ENCODE measurements around the gene CHST8.

CHST8 gene

DNA sequence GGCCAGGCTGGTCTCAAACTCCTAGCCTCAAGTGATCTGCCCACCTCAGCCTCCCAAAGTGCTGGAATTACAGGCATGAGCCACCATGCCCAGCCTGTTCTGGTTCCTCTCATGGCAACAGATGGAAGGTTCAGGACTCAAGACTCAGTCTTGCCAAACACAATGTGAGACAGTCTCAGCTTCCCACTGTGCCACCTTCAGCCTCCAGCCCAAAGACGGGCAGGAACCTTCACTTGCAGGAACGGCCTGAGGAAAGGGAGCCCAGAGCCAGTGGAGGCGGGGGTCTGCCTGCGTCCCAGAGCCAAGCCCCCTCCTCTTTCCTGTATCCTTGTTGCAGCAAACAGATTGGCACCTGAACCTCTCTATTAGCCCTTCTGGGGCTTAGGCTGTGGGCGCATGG, 2.9 kb upstream of the CHST8 start:
- no peak for DNase-seq

DNA sequence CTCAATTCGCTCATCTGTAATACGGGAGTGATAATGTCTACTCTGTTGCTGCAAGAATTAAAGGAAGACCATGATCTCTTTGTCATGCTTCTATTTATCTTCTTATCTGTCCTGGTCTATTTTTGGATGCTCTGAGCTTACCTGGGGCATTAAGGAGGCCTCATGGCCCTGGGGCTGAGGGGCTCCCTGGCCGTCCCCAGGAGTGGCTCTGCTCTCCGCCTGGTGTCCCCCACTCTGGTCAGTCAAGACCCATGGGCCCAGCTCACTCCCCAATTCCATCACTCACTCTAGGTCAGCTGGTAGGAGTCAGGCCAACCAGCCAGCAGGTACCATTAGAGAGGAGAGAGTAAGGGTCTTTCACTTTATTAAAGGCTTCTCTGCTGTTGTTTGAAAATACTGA, 1.1 kb upstream of the CHST8 start:
- no peak for DNase-seq

DNA sequence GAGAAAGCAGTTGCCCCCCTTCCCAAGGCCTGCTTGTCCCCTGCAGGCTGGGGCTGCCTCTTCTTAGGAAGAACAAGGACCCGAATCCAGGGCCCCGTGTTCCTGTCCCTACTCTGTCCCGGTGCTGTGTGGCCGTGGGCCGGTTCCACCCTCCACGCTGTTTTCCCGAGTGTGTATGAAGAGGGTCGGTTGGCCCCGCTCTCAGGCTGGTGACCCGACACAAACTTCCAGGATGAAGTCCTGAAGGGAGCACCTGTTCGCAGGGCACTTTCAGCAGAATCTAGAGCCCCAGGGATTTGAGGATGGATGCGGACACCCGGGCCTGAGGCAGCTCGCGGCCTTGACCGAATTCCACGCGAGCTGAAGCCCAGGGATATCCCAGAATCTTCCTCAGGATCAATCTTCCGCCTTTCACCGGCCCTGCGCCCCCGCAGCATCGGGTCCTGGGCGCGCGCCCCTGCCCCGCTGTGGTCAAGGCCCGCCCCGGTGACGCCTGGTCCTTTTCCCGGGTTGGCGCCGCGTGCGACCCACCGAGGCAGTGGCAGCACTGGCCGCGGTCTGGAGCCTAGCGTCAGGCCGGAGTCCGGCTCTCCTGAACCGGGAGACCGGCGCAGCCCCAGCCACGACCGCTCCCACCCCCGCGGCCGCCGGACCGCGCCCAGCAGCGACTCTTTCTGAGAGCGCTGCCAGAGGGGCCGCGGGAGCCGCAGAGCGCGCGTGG, 528 bp upstream of the CHST8 start:
- no peak for DNase-seq

DNA sequence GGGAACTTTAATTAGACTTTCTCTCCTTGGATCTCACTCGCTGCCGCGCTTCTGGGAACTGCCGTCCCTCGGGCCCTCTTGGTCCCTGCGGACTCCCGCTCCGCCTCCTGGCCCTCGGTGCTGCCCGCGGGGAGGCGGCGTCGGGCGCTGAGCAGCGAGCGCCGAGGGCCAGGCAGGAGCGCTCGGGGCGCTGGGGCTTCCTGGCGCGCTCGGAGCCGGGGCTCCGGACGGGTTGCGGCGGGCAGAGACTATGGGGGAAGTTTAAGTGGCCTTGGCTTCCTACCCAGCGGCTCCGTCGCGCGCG, 704 bp downstream of the CHST8 start:
- no peak for DNase-seq

DNA sequence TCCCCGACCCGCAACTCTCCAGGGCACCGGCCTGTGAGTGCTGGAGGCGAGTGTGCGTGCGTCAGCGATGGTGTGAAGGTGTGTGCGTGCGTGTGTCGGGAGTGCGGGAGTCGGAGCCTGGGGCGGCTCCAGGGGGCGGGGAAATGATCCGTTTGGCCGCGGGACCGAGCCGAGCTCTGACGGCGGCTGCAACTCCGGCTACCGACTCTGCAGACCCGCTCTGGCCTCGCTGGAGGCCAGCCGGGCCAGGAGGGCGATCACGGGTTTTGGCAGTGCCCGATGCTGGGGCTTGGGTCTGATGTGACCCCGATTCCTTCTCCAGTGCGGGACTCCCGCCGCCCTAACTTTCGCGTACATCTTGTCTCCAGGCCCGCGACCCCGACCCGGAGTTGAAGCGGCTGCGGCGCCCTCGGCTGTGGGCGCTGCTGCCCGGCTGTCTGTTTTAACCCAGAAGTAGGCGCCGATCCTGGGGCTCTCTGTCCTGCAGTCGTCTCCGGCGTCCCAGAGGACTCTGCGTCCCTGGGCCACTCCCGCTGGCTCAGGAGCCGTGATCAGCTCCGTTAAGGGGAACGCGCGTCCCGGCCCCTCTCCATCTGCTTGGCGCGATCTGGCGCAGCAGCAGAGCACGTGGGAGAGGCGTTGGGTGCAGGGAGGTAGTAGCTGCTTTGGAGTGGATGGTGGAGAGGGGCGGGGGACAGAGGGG, 1.2 kb downstream of the CHST8 start:
- no peak for DNase-seq

DNA sequence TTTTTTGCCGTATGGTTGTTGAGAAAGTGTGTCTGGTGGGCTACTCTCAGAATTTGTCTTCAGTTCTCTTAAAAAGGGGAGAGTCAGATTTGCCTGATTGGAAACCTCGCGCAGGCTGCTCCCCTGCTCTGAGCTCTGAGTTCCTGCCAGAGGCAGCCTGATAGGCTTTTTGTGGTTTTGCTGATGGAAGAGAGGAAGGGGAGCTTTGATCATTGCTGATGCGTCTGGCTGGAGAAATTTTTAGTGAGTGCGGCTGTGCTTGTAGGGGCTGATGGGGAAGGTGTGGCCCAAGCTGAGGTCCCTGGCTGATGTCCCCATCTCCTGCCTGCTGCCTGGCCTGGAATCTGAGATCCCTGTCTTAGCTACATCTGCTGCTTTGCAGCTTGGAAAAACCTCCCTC, 2.8 kb downstream of the CHST8 start:
- no peak for DNase-seq

DNA sequence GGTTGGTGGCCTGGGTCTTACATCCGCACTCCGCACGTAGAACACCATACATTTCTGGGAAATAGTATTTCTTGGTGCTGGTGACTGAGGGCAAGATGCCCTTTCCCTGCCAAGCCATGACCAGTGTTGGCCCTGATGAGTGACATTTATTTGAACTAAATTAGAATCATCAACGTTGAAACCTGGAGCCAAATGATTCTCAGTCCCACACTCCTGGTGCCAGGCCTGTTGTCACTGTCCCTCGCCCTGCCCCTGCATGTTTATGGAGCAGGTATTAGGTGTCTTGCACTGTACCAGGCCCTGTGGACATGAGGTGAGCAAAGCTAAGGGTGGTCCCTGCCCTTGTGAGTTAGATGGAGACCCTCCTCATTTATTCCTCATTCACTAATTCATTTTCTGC, 5.8 kb downstream of the CHST8 start:
- DNase-seq, result no peak

DNA sequence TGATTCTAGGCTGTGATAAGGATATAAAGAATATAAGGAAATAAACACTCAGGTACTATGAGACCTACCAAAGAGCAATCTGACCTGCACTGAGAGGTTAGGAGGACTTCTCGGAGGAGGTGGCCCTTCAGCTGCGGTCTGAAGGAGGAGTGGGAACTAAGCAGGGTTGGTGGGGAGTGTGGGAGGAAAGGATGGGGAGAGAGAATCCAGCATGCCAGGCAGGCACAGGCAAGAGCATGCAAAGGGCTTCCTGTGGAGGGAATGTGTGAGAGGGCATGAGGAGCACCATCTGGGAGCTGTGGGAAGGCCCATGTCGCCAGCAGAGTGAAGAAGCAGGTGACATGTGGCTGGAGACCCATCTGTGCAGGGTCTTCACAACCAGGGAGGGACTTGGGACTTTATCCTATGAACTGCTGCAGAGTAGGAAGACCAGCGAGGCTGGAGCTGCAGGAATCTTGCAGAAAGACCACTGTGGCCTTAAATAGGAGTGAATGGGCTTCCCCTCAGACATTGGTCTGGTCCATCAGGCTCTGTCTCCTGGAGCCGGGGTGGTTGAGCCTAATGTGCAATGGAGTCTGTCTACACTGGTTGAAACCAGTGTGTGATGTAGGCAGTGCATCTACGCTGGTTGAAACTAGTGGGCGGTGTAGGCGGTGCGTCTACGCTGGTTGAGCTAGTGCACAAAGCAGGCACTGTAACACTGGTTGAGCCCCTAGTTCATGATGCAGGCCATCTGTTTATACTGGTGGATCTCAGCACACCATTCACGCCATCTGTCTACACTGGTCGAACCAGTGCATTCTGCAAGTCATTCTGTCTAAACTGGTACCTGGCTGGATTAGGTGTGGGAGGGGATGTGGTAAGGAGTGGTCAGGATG, 6.4 kb downstream of the CHST8 start:
- DNase-seq, result no peak

DNA sequence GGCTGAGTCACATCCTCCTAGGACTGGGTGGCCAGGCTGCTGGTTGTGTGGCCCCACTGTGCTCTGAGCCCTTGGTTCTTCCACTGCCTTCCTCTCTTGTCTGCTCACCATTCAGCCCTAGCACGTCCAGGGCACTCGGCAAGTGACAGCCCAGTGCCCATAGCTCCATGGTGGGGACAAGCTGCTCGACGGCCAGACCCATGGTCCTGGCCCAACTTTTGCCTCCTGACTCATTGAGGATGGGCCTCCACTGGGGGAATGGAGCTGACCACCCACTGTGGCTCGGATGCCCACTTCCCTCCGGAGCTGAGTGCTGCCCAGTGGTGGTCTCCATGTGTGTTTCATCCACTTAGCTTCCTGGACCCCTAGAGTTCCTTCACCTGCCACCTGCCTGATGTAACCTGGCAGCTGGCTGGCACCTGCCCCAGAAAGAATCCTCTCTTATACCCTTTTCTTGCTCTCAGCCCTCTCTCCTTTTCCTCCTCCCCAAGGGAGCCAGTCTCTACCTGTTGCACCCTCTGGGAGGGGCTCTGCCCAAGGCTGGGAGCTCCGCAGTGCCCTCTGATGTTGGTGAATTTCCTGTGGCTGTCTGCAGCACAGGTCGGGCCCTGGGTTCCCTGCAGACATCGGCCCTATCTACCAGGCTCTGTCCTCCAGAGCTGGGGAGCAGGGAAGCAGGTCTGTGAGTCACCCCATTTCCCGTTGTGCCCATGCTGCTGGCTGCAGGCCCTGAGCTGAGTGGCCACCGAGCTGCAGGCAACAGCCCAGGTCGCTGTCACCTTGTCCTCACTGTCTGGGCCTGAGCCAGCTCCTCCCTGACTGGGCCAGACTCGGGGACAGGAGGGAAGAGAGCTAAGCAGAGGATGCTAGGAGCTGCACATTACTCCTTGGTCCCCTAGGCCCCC, 7.4 kb downstream of the CHST8 start:
- DNase-seq, result no peak

DNA sequence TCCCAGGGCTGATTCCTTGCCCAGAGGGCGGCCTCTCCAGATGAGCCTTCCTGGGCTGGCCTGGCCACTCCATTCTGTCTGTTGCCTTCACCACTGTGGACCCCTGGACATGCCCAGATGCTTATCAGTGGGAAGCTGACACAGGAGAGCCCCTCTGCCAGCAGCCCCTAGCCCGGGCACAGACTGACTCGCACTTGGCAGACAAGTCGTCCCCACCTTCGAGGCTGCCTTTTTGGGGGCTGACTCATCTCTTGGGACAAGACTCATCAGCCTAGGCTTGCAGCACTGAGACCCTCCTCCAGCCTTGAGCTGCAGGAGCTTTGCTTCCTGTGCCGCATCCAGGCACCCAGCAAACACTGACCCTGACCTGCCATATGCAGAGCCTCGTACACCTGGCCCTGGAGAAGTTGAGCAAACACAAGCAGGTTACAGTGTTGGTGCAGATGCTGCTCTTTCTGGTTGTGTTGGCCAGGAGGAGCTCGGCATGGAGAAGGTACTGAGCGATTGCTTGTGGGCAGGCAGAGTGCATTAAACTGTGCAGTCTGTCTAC, 8.1 kb downstream of the CHST8 start:
- DNase-seq, result no peak

DNA sequence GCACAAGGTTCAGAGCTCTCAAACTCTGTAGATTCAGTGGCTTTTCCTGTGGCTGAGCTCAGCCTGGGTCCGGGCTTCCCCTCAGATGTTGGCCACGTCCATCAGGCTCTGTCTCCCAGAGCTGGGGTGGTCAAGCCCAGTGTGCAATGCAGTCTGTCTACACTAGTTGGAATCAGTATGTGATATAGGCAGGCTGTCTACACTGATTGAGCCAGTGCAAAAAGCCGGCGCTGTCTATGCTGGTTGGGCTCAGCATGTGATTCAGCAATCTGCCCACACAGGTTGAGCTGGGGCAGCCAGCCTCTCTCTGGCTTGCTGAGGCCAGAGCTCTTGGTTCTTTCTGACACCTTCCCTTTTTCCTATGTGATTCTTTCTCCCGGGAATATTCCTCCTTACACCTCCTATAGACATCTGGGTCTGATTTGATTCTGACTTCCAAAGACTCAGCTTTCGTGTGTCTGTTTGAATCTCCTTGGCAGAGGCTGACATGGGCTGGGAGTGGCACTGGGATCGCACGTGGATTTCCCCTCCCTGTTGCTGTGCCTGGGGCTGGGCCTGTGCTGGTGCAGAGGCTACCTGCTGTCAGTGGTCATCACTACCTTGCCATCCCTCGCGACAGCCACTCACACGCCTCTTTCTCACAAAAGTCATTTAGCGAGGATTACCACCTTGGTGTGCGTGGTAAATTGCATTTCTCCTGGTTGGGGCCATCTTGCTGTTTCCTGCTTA, 9.3 kb downstream of the CHST8 start:
- DNase-seq, result no peak

DNA sequence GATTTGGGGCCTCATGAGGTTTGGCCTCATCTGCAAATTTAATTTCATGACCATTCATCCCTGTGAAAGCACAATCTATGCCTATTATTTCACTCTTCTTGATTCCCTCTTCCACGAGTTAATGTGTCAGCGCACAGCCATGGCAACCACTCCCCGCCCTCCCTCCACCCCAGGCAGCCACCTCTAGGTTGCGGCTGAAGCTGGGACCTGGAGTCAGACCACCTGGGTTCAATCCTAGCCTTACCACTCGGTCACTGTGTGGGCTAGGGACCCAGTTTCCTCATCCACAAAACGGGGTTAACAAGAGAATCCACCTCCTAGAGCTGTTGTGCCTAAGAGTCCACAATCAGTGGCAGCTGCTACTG, 9.8 kb downstream of the CHST8 start:
- no peak for DNase-seq

DNA sequence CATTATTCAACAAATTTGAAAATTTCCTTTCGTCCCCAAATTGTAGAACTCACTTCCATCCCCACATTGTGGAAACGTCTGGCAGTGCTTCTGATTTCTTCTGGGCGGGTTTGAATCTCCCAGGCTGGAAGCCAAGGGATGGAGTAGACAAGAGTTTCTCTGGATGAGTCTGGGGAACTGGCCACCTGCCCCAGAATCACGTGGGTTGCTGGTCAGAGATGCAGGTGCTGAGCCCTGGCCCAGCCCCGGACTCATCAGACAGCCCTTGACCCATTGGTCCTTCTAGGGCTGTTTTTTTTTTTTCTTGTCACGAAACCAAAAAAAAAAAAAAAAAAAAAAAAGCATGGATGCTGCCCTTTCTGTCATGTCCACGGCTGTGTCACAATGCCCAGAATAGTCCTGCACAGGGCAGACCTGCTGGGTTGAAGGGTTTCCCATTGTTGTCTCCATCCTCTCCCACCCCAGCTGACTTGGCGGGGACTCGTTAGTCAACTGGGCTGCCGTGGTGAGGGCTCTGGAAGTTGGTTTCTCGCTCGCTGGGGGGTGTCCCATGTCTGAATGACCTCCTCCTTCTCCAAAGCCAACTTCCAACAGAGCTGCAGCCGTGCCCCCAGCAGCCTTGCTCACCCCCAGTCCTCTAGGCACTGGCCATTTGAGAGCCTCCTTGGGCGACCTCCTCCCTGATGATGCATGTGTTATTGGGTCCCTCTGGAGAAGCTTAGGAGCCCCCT, 12.8 kb downstream of the CHST8 start:
- DNase-seq, result no peak

DNA sequence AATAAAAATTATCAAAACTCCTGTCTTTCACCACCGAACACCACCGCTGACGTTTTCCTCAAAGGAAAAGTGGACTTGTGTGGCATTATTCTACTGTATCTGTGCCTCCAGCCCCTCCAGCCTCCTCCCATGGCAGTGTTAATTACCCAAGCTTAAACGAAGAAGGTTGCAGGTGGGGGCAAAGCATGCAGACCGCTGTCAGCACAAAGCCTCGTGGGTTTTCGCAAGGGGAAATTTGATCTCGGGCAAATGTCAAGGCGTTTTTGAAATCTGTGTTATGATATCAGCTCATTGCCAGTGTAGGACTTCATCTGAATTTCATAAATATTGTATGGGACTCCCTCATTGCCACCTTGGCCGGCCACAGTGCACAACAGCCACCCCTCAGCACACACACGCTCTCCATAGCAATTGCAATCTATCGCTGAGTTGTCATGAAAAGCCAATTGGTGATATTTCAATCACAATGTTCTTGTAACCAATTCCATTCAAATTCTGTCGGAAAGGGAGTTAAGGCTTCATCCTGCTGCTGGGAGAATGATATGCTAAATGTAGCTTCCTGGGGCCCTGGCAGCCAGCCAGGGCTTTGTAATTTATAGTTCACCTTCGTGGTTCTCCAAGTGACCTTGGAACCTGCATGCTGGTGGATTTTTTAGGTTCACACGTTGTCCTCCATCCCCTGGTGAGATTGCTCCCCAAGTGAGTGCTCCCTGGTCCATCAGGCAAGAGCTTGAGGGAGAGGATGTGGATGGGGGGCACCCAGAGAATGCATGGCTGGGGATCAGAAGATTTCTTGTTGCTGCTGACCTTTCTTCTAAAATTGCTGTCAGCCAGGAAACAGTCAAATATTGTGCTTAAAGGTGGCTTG, 16.6 kb downstream of the CHST8 start:
- DNase-seq, result no peak

DNA sequence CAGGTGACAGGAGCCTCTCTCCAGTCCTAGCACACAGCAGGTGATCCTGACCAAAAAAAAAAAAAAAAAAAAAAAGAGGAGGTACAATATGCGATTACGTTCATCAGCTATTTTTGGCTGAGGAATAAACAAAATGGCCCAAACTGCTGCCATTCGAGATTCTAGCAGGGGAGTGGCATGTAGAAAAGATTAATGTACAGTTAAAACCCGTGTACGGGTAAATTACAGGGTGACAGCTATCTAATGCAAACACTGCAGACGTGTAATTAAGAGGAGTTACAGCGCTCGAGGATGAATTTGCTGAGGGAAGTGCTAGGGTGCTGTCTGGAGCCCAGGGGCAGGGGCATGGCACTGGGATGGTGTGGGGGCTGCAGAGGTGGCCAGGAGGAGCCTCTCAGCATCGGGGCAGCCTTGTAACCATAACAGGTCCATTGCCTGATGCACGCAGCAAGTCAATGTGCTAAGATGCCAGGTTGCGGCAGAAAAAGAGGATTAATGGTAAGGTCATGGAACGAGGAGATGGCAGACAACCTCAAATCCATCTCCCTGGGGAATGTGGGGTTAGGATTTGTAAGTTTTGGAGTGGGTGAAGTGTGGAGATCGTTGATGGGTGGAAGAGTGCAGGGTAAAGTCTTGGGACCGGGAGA, 17.4 kb downstream of the CHST8 start:
- DNase-seq, result no peak

DNA sequence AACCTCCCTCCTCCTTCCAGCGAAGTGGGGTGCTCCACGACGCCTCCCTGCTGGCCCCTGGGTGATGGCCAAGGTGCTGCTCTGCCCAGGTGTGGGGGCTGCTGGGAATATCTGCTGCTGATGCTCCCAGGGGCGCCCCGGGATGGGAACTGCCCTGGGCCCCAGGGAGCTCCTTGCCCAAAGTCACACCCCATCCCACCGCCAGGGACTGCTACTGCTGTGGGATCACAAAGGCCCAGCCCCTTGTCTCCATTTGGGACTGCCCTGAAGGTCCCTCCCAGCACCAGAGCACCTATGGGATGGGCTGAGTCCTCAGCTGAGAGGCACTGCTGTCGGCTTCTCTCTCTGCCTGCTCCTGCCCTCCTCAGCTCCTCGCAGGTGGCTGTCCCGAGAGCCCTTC, 19.0 kb downstream of the CHST8 start:
- DNase-seq, result no peak

DNA sequence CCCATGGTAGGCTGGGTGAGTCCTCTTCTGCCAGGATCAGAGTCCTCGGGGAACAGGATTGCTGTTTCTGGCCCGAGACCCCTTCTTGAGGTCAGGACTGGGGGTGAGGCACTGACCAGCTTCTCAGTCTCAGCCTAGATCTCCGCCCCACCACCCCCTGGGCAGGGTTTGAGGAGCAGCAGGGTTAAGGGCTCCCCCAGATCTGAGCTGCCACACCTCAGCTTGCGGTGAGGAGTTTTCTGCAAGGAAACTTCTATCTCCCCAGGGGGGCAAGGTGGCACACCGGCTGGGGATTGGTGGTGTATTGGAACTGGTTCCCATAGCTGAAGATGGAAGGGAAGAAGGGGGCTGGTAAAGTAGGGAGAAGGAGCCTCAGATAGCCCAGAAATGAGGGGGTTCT, 19.5 kb downstream of the CHST8 start:
- no peak for DNase-seq

DNA sequence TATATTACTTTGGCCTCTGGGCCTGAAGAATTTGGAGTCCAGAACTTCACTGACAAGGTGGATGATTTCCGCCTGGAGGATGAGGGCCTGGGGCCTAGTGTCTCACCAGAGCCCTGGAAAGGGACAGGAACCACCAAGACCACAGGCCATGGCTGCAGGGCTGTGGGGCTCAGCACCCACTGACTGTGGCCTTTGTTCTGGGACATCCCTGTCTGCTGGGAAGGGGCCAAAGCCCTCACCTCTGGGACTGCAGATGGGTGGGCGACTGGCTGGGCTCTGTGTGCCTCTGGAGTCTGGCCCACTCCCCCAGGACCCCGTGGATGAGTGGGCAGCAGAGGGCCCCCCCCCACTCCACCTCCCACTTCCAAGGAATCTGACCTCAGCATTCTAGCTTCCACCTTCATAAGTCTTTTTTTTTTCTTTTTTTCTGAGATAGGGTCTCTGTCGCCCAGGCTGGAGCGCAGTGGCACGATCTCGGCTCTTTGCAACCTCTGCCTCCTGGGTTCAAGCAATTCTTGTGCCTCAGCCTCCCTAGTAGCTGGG, 20.3 kb downstream of the CHST8 start:
- DNase-seq, result no peak

DNA sequence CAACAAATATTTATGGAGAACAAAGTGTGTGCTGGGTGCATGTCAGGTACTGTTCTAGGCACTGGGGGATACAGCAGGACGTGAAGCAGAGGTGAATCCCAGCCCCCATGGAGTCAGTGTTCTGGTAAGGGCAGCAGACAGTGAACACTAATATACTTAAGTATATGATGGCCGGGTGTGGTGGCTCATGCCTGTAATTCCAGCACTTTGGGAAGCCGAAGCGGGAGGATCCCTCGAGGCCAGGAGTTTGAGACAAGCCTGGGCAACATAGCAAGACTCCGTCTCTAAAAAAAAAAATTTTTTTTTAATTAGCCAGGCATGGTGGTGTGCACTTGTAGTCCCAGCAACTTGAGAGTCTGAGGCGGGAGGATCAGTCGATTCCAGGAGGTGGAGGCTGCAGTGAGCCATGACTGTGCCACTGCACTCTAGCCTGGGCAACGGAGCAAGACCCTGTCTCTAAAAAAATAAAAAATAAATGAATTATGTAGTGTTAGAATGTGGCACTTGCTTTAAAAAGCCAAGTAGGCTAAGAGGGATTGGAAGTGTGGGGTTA, 22.6 kb downstream of the CHST8 start:
- DNase-seq, result no peak
